HEK293 (cell line): ENCODE results near the gene PITPNM3.

Source experiments
- CTCF ChIA-PET: fragments of 350-600 bp; formaldehyde crosslinking; extraction: SDS; loops from one replicate; lab custom pipeline; 2021; ENCODE audit warnings: antibody characterized with exemption; lab: Yijun Ruan, JAX
- POLR2A ChIA-PET: fragments of 300-600 bp; formaldehyde crosslinking; extraction: SDS; loops from one replicate; lab custom pipeline; 2020; ENCODE audit warnings: antibody characterized with exemption, inconsistent platforms; lab: Yijun Ruan, JAX
- H3K27ac ChIP-seq: fragments of 200-500 bp; sonication (Bioruptor generic); 2 replicates; pipeline ENCODE4 v1.5.1; 2014; ENCODE audit warnings: low read depth, low read length, control low read depth, inconsistent platforms; ENCODE audit errors: extremely low read depth
- H3K36me3 ChIP-seq, 2 experiments: fragments of 200-500 bp in 1 of 2; sonication (Bioruptor generic) in 1 of 2; 1 replicate in 1 of 2; 2 replicates in 1 of 2; pipeline ENCODE4 v1.5.1; 2014 to 2017; ENCODE audit warnings: inconsistent platforms in 2 of 2, low read length in 2 of 2; ENCODE audit not compliant: control insufficient read depth in 2 of 2, insufficient read depth in 1 of 2
- H3K4me1 ChIP-seq: fragments of 200-500 bp; sonication (Bioruptor generic); 2 replicates; pipeline ENCODE4 v1.5.1; 2014; ENCODE audit warnings: mild to moderate bottlenecking, low read length, inconsistent platforms; ENCODE audit not compliant: control insufficient read depth, insufficient read depth
- H3K4me3 ChIP-seq: 2 replicates; pipeline ENCODE4 v1.5.1; 2011; ENCODE audit warnings: low read depth, mild to moderate bottlenecking, control low read depth, low read length, moderate library complexity
- H3K9me3 ChIP-seq: fragments of 200-500 bp; sonication (Bioruptor generic); 2 replicates; pipeline ENCODE4 v1.5.1; 2014; ENCODE audit warnings: low read depth, low read length, inconsistent platforms; ENCODE audit not compliant: control insufficient read depth, insufficient read depth
- GLIS1 ChIP-seq: fragments of 450-650 bp; formaldehyde crosslinking; IDR thresholded peaks from 2 replicates; pipeline ENCODE4 v1.5.1; 2016; ENCODE audit warnings: missing biosample characterization, missing genetic modification characterization
- KLF7 ChIP-seq: fragments of 450-650 bp; formaldehyde crosslinking; IDR thresholded peaks from 2 replicates; pipeline ENCODE4 v1.5.1; 2016; ENCODE audit warnings: missing biosample characterization, missing genetic modification characterization, borderline replicate concordance
- REPIN1 ChIP-seq: fragments of 450-650 bp; formaldehyde crosslinking; IDR thresholded peaks from 2 replicates; pipeline ENCODE4 v1.5.1; 2017; ENCODE audit warnings: missing biosample characterization, missing genetic modification characterization, low read depth
- ZBTB17 ChIP-seq: fragments of 450-650 bp; formaldehyde crosslinking; IDR thresholded peaks from 2 replicates; pipeline ENCODE4 v1.5.1; 2016; ENCODE audit warnings: missing biosample characterization, missing genetic modification characterization
- ZFP3 ChIP-seq: fragments of 450-650 bp; formaldehyde crosslinking; IDR thresholded peaks from 2 replicates; pipeline ENCODE4 v1.5.1; 2016; ENCODE audit warnings: low read depth, missing biosample characterization, missing genetic modification characterization
- ZNF174 ChIP-seq: fragments of 450-650 bp; formaldehyde crosslinking; IDR thresholded peaks from 2 replicates; pipeline ENCODE4 v1.5.0; 2017; ENCODE audit warnings: missing biosample characterization, mild to moderate bottlenecking, missing genetic modification characterization
- ZNF214 ChIP-seq: fragments of 450-650 bp; formaldehyde crosslinking; IDR thresholded peaks from 2 replicates; pipeline ENCODE4 v1.5.1; 2017; ENCODE audit warnings: missing biosample characterization, mild to moderate bottlenecking, missing genetic modification characterization, borderline replicate concordance
- ZNF248 ChIP-seq: fragments of 450-650 bp; formaldehyde crosslinking; IDR thresholded peaks from 2 replicates; pipeline ENCODE4 v1.5.1; 2017; ENCODE audit warnings: missing biosample characterization, missing genetic modification characterization
- ZNF311 ChIP-seq: fragments of 450-650 bp; formaldehyde crosslinking; IDR thresholded peaks from 2 replicates; pipeline ENCODE4 v1.5.1; 2017; ENCODE audit warnings: missing biosample characterization, missing genetic modification characterization, borderline replicate concordance
- ZNF366 ChIP-seq: fragments of 450-650 bp; formaldehyde crosslinking; conservative IDR thresholded peaks from 2 replicates; pipeline ENCODE4 v1.5.1; 2016; ENCODE audit warnings: missing biosample characterization, missing genetic modification characterization
- ZNF394 ChIP-seq: fragments of 450-650 bp; formaldehyde crosslinking; IDR thresholded peaks from 2 replicates; pipeline ENCODE4 v1.5.1; 2016; ENCODE audit warnings: missing biosample characterization, missing genetic modification characterization, mild to moderate bottlenecking, moderate library complexity, borderline replicate concordance
- ZNF433 ChIP-seq: fragments of 450-650 bp; formaldehyde crosslinking; IDR thresholded peaks from 2 replicates; pipeline ENCODE4 v1.5.1; 2016; ENCODE audit warnings: missing biosample characterization, missing genetic modification characterization, low read depth
- ZNF449 ChIP-seq: fragments of 450-650 bp; formaldehyde crosslinking; IDR thresholded peaks from 2 replicates; pipeline ENCODE4 v1.5.1; 2017; ENCODE audit warnings: missing biosample characterization, mild to moderate bottlenecking, missing genetic modification characterization, moderate library complexity
- ZNF473 ChIP-seq: fragments of 450-650 bp; formaldehyde crosslinking; IDR thresholded peaks from 2 replicates; pipeline ENCODE4 v1.5.1; 2017; ENCODE audit warnings: missing biosample characterization, missing genetic modification characterization
- ZNF518A ChIP-seq: fragments of 450-650 bp; formaldehyde crosslinking; conservative IDR thresholded peaks from 2 replicates; pipeline ENCODE4 v1.5.1; 2016; ENCODE audit warnings: low read depth, missing biosample characterization, missing genetic modification characterization
- ZNF521 ChIP-seq: fragments of 450-650 bp; formaldehyde crosslinking; IDR thresholded peaks from 2 replicates; pipeline ENCODE4 v1.5.1; 2017; ENCODE audit warnings: missing biosample characterization, mild to moderate bottlenecking, missing genetic modification characterization
- ZNF596 ChIP-seq: fragments of 450-650 bp; IDR thresholded peaks from 2 replicates; pipeline ENCODE4 v1.5.0; 2018; ENCODE audit warnings: missing biosample characterization, mild to moderate bottlenecking, missing genetic modification characterization, moderate library complexity
- ZNF624 ChIP-seq: fragments of 450-650 bp; formaldehyde crosslinking; IDR thresholded peaks from 2 replicates; pipeline ENCODE4 v1.5.1; 2017; ENCODE audit warnings: missing biosample characterization, missing genetic modification characterization
- ZNF660 ChIP-seq: fragments of 450-650 bp; IDR thresholded peaks from 2 replicates; pipeline ENCODE4 v1.5.1; 2018; ENCODE audit warnings: missing biosample characterization, mild to moderate bottlenecking, missing genetic modification characterization
- ZNF677 ChIP-seq: fragments of 450-650 bp; IDR thresholded peaks from 2 replicates; pipeline ENCODE4 v1.5.0; 2018; ENCODE audit warnings: missing biosample characterization, mild to moderate bottlenecking, missing genetic modification characterization, moderate library complexity
- TF ChIP-seq, protein P1 (sequence below): fragments of 450-650 bp; formaldehyde crosslinking; IDR thresholded peaks from 2 replicates; pipeline ENCODE4 v1.5.1; 2016; ENCODE audit warnings: missing biosample characterization, missing genetic modification characterization
- TF ChIP-seq, protein P2 (sequence below): fragments of 450-650 bp; IDR thresholded peaks from 2 replicates; pipeline ENCODE4 v1.5.1; 2018; ENCODE audit warnings: missing biosample characterization, mild to moderate bottlenecking, missing genetic modification characterization

Gene PITPNM3

DNA sequence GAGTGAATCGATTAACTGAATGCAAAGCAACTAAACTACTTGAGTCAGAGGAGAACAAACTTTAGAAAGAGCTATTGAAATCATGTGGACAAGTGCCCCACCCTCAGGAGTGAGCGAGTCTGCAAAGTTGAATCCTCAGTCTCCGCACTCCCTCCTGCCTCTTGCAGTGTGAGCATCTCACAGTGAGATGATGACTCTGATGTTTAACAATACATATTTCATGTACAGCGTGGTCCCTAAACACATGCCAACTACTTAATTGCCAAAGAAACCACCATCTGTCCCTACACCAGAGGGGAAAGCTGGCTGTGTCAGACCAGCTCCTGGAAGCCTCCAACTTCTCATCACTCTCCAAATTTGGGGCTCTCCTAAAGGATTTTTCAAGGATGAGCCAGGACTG, 80.9 kb downstream of the PITPNM3 start:
- H3K27ac ChIP-seq = no peak overlapping the region
- no peak overlapping the region for H3K4me3 ChIP-seq
- TF ChIP-seq ZBTB17 = 0 out of 2 replicates have a peak, but pooled peaks have one; percentile 25
- no peak for TF ChIP-seq ZNF660 (tag by site-specific recombination)
- no peak for TF ChIP-seq ZNF677
- TF ChIP-seq, all 188 proteins: peak for 1
- Histone ChIP-seq H3K36me3 (no peaks in the 10 kb centered on the region), H3K9me3 (no peaks in the 10 kb centered on the region), H3K4me1 (peaks cover 9% of the 10 kb centered on the region)
- ChIA-PET POLR2A (interaction anchor here (0.6 kb wide), 1 partner anchor 67 kb away, joined by 3 read pairs; no protein-coding TSS in a partner anchor), CTCF (interaction anchor here (0.9 to 1.3 kb wide), 4 partner anchors 20 to 75 kb away, joined by 3 to 4 read pairs (median 3); no protein-coding TSS in a partner anchor)

DNA sequence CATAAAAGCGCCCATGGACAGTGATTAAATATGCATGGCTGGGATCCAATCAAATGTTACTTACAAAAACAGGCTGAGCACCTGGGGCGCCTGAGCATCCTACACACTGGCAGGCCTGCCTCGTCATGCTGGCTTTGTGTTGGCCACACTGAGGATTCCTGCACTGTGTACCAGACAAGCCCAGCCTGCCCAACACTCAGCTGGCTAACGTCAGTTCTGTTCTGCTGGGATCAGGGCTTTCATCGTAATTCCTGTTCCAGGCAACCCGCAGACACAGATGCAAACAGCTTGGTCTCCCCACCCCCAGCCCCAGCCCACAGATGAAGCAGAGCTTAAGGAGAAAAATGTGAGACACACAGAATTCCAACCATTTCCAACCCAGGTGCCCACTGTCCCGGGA, 81.4 kb downstream of the PITPNM3 start:
- Histone ChIP-seq H3K4me3 (no peak overlapping the region), H3K27ac (no peak overlapping the region), H3K4me1 (peaks cover 9% of the 10 kb centered on the region), H3K36me3 (no peaks in the 10 kb centered on the region), H3K9me3 (no peaks in the 10 kb centered on the region)
- CTCF ChIA-PET = interaction anchor here (0.6 to 1.3 kb wide), 6 partner anchors 10 to 75 kb away, joined by 3 to 4 read pairs (median 3); no protein-coding TSS in a partner anchor
- POLR2A ChIA-PET = interaction anchor here (0.6 kb wide), 1 partner anchor 67 kb away, joined by 3 read pairs; no protein-coding TSS in a partner anchor
- TF ChIP-seq ZNF624 (tag by site-specific recombination) (no peak), ZNF449 (tag by site-specific recombination) (peak; percentile 50; the same call in 1 of the 2 replicates)

DNA sequence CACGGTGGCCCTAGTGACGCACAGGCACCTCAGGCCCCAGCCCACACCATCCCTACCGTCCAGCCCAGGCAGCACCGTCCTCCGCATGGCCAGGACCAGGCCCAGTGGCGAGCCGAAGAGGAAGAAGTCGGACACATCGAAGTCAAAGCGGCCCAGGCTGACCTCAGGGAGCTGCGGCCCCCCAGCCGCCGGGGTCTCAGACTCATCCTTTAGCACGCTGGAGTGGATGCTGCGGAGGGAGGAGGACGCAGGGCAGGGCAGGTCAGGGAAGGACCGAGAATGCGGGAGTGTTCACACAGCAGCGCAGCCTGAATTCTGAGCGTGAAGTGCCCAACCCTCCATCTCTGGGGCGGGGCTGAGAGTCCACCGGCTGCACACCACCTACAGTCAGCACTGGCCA, 82.0 kb downstream of the PITPNM3 start:
- no peaks in the 10 kb centered on the region for H3K36me3 ChIP-seq
- H3K9me3 ChIP-seq = no peaks in the 10 kb centered on the region
- ChIA-PET POLR2A (no interaction called here), CTCF (interaction anchor here (0.6 to 1.7 kb wide), 6 partner anchors 10 to 74 kb away, joined by 3 to 6 read pairs (median 4); no protein-coding TSS in a partner anchor)
- TF ChIP-seq ZFP3 (tag by site-specific recombination) = no peak
- TF ChIP-seq ZNF248 (tag by site-specific recombination) = no peak
- TF ChIP-seq GLIS1 (tag by site-specific recombination) = no peak
- TF ChIP-seq, protein P1, sequence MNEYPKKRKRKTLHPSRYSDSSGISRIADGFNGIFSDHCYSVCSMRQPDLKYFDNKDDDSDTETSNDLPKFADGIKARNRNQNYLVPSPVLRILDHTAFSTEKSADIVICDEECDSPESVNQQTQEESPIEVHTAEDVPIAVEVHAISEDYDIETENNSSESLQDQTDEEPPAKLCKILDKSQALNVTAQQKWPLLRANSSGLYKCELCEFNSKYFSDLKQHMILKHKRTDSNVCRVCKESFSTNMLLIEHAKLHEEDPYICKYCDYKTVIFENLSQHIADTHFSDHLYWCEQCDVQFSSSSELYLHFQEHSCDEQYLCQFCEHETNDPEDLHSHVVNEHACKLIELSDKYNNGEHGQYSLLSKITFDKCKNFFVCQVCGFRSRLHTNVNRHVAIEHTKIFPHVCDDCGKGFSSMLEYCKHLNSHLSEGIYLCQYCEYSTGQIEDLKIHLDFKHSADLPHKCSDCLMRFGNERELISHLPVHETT = no peak
- TF ChIP-seq REPIN1 (tag by site-specific recombination) = no peak
- TF ChIP-seq ZNF521 = no peak
- no peak for TF ChIP-seq ZNF311 (tag by site-specific recombination)
- TF ChIP-seq ZNF394 (tag by site-specific recombination) = no peak
- TF ChIP-seq, protein P2, sequence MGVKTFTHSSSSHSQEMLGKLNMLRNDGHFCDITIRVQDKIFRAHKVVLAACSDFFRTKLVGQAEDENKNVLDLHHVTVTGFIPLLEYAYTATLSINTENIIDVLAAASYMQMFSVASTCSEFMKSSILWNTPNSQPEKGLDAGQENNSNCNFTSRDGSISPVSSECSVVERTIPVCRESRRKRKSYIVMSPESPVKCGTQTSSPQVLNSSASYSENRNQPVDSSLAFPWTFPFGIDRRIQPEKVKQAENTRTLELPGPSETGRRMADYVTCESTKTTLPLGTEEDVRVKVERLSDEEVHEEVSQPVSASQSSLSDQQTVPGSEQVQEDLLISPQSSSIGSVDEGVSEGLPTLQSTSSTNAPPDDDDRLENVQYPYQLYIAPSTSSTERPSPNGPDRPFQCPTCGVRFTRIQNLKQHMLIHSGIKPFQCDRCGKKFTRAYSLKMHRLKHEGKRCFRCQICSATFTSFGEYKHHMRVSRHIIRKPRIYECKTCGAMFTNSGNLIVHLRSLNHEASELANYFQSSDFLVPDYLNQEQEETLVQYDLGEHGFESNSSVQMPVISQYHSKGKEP (tag by site-specific recombination) = no peak
- TF ChIP-seq ZNF433 (tag by site-specific recombination) = no peak
- no peak for TF ChIP-seq ZNF596 (tag by site-specific recombination)
- no peak for TF ChIP-seq ZNF174 (tag by site-specific recombination)
- TF ChIP-seq ZNF473 (tag by site-specific recombination) = no peak
- TF ChIP-seq KLF7 (tag by site-specific recombination) = no peak
- no peak for TF ChIP-seq ZNF214 (tag by site-specific recombination)
- no peak for TF ChIP-seq ZNF366 (tag by site-specific recombination)
- no peak for TF ChIP-seq ZNF518A
- peaks cover 9% of the 10 kb centered on the region for H3K4me1 ChIP-seq
- no peak overlapping the region for H3K4me3 ChIP-seq
- no peak overlapping the region for H3K27ac ChIP-seq
